K562 (cell line): ENCODE data around the gene RNF223. TPM values are rescaled to one million over a fixed set of nuclear protein-coding genes. Genes with fewer than 3 reads are reported as not detected.

Experiments
- ARID1B ChIP-seq: fragments of 450-650 bp; IDR thresholded peaks from 2 replicates; pipeline ENCODE4 v1.6.1; 2016; ENCODE audit warnings: antibody characterized with exemption, mild to moderate bottlenecking, inconsistent platforms
- CBFA2T2 ChIP-seq: fragments of 450-650 bp; conservative IDR thresholded peaks from 2 replicates; pipeline ENCODE4 v1.6.1; 2017; ENCODE audit warnings: mild to moderate bottlenecking
- CBFA2T3 ChIP-seq: fragments of 450-650 bp; IDR thresholded peaks from 2 replicates; pipeline ENCODE4 v1.6.1; 2017
- KLF6 ChIP-seq: fragments of 250-450 bp; sonication (Bioruptor Pico); IDR thresholded peaks from 2 replicates; pipeline ENCODE4 v1.4.0; 2020; ENCODE audit warnings: mild to moderate bottlenecking, moderate library complexity, borderline replicate concordance
- MCM2 ChIP-seq: fragments of 450-650 bp; IDR thresholded peaks from 2 replicates; pipeline ENCODE4 v1.6.1; 2017; ENCODE audit warnings: low read depth, mild to moderate bottlenecking
- NCOA6 ChIP-seq: fragments of 450-650 bp; IDR thresholded peaks from 2 replicates; pipeline ENCODE4 v1.6.1; 2017; ENCODE audit warnings: mild to moderate bottlenecking
- NFYB ChIP-seq: IDR thresholded peaks from 2 replicates; pipeline ENCODE4 v1.6.1; 2011; ENCODE audit warnings: mild to moderate bottlenecking, moderate library complexity; ENCODE audit not compliant: insufficient read length; ENCODE audit errors: extremely low read depth
- POLR2G ChIP-seq: fragments of 200-400 bp; formaldehyde crosslinking; IDR thresholded peaks from 2 replicates; pipeline ENCODE4 v1.6.1; 2017; ENCODE audit warnings: low read depth, mild to moderate bottlenecking, antibody characterized with exemption, low read length, moderate library complexity
- PRMT5 ChIP-seq: sonication (generic); formaldehyde crosslinking; IDR thresholded peaks from 2 replicates; pipeline ENCODE4 v1.5.0; 2020; ENCODE audit warnings: missing genetic modification reagents
- RAD51 ChIP-seq: fragments of 450-650 bp; IDR thresholded peaks from 2 replicates; pipeline ENCODE4 v1.7.1; 2016; ENCODE audit warnings: low read depth, mild to moderate bottlenecking, borderline replicate concordance
- TAL1 ChIP-seq: fragments of 450-650 bp; IDR thresholded peaks from 2 replicates; pipeline ENCODE4 v1.6.1; 2016; ENCODE audit warnings: mild to moderate bottlenecking
- ZBTB7A ChIP-seq: IDR thresholded peaks from 2 replicates; pipeline ENCODE4 v1.6.1; 2011; ENCODE audit warnings: low read depth, mild to moderate bottlenecking, low read length, moderate library complexity, borderline replicate concordance; ENCODE audit not compliant: control insufficient read depth
- ZFX ChIP-seq: sonication (generic); formaldehyde crosslinking; IDR thresholded peaks from 2 replicates; pipeline ENCODE4 v1.8.0; 2022; ENCODE audit warnings: mild to moderate bottlenecking, missing genetic modification reagents, moderate library complexity
- polyA plus RNA-seq, 8 experiments: library from polyadenylated mRNA; depleted of rRNA in 4 of 8; stranded (reverse) in 5 of 8; unstranded in 3 of 8; fragments of >200 nt; fragmentation: Nextera tagmentation in 2 of 8; fragmentation: Illumina TruSeq in 1 of 8; extraction: Ambion mirVana in 2 of 8; extraction: Trizol in 1 of 8; gene quantifications; 2 replicates each; pipeline versions ENCODE4 v1.2.1 to v1.2.3, GENCODE V29; 2011 to 2014; ENCODE audit warnings: inconsistent platforms in 1 of 8, missing spikeins in 1 of 8
- total RNA-seq, 7 experiments: library from RNA; depleted of rRNA in 6 of 7; stranded (reverse); fragments of >200 nt in 6 of 7; fragmentation: Illumina TruSeq in 2 of 7; extraction: Trizol in 2 of 7; gene quantifications; 2 replicates each; pipeline versions ENCODE4 v1.2.1 to v1.2.3, GENCODE V29; 2011 to 2021; ENCODE audit warnings: low replicate concordance in 1 of 7
- TF ChIP-seq, protein P1 (sequence below), 3 experiments: fragments of 200-800 bp in 1 of 3; sonication (Bioruptor generic) in 1 of 3; sonication (generic) in 1 of 3; formaldehyde crosslinking in 1 of 3; IDR thresholded peaks; 2 replicates each; pipeline versions ENCODE4 v1.6.1 to v1.8.0; 2016 to 2022; ENCODE audit warnings: mild to moderate bottlenecking in 2 of 3, missing compliant biosample characterization in 2 of 3, missing genetic modification characterization in 2 of 3, missing genetic modification reagents in 1 of 3
- TF ChIP-seq, protein P2 (sequence below): fragments of 450-650 bp; IDR thresholded peaks from 2 replicates; pipeline ENCODE4 v1.6.1; 2016
- TF ChIP-seq, protein P3 (sequence below), 2 experiments: IDR thresholded peaks in 1 of 2; conservative IDR thresholded peaks in 1 of 2; 2 replicates each; pipeline ENCODE4 v1.6.1; 2016; ENCODE audit warnings: low read depth in 2 of 2, mild to moderate bottlenecking in 1 of 2, missing compliant biosample characterization in 1 of 2, missing genetic modification characterization in 1 of 2, moderate library complexity in 1 of 2
- TF ChIP-seq, protein P4 (sequence below): sonication (generic); formaldehyde crosslinking; IDR thresholded peaks from 2 replicates; pipeline ENCODE4 v1.8.1; 2023; ENCODE audit warnings: mild to moderate bottlenecking, missing genetic modification reagents
- TF ChIP-seq, protein P5 (sequence below): fragments of 450-650 bp; formaldehyde crosslinking; IDR thresholded peaks from 2 replicates; pipeline ENCODE4 v1.4.0; 2020; ENCODE audit warnings: mild to moderate bottlenecking, moderate library complexity

RNF223 gene
- total and polyA plus RNA-seq, 9 of the 15 experiments (the other 6 are each of a cell fraction or from before 2014, with no cell fraction given), result 0.04 to 0.32 TPM; not detected in 7

DNA sequence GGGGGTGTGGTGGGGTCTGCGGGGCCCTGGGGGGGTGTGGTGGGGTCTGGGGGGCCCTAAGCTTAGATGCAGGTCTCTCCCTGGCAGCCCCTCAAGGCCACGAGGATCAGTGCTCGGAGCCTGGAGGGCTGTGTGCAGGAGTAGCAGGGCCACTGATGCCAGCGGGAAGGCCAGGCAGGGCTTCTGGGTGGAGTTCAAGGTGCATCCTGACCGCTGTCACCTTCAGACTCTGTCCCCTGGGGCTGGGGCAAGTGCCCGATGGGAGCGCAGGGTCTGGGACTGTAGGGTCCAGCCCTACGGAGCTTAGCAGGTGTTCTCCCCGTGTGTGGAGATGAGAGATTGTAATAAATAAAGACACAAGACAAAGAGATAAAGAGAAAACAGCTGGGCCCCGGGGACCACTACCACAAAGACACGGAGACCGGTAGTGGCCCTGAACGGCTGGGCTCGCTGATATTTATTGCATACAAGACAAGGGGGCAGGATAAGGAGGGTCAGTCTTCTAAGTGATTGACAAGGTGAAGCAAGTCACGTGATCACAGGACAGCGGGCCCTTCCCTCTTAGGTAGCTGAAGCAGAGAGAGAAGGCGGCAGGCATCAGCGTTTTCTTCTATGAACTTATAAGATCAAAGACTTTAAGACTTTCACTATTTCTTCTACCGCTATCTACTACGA is 8.7 kb downstream of the RNF223 start (continued):
- TF ChIP-seq RAD51 (peak; percentile 97), NCOA6 (no peak), NFYB (no peak), MCM2 (no peak), ZFX (CRISPR knock-in tag) (0 out of 2 replicates have a peak, but pooled peaks have one; percentile 34), CBFA2T2 (peak; percentile 87), CBFA2T3 (peak; percentile 58), POLR2G (0 out of 2 replicates have a peak, but pooled peaks have one; percentile 29), ZBTB7A (peak; percentile 61), TAL1 (peak; percentile 13; the same call in 1 of the 2 replicates), KLF6 (CRISPR knock-in tag) (no peak), PRMT5 (CRISPR knock-in tag) (no peak), ARID1B (0 out of 2 replicates have a peak, but pooled peaks have one; percentile 13)
- TF ChIP-seq, protein P1, sequence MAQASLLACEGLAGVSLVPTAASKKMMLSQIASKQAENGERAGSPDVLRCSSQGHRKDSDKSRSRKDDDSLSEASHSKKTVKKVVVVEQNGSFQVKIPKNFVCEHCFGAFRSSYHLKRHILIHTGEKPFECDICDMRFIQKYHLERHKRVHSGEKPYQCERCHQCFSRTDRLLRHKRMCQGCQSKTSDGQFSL (CRISPR knock-in tag; IDR thresholded peaks at IDR 0.05), result peak; percentile 59; the same call in 1 of the 2 replicates
- TF ChIP-seq, protein P1 (tag; IDR thresholded peaks at IDR 0.05), result no peak
- TF ChIP-seq, protein P2, sequence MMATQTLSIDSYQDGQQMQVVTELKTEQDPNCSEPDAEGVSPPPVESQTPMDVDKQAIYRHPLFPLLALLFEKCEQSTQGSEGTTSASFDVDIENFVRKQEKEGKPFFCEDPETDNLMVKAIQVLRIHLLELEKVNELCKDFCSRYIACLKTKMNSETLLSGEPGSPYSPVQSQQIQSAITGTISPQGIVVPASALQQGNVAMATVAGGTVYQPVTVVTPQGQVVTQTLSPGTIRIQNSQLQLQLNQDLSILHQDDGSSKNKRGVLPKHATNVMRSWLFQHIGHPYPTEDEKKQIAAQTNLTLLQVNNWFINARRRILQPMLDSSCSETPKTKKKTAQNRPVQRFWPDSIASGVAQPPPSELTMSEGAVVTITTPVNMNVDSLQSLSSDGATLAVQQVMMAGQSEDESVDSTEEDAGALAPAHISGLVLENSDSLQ, result peak; percentile 94
- TF ChIP-seq, protein P3, sequence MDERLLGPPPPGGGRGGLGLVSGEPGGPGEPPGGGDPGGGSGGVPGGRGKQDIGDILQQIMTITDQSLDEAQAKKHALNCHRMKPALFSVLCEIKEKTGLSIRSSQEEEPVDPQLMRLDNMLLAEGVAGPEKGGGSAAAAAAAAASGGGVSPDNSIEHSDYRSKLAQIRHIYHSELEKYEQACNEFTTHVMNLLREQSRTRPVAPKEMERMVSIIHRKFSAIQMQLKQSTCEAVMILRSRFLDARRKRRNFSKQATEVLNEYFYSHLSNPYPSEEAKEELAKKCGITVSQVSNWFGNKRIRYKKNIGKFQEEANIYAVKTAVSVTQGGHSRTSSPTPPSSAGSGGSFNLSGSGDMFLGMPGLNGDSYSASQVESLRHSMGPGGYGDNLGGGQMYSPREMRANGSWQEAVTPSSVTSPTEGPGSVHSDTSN (CRISPR knock-in tag; IDR thresholded peaks at IDR 0.05; ENCODE audit: low read depth), result no peak
- TF ChIP-seq, protein P3 (tag; conservative IDR thresholded peaks at IDR 0.05; ENCODE audit: low read depth), result peak; percentile 57
- TF ChIP-seq, protein P4, sequence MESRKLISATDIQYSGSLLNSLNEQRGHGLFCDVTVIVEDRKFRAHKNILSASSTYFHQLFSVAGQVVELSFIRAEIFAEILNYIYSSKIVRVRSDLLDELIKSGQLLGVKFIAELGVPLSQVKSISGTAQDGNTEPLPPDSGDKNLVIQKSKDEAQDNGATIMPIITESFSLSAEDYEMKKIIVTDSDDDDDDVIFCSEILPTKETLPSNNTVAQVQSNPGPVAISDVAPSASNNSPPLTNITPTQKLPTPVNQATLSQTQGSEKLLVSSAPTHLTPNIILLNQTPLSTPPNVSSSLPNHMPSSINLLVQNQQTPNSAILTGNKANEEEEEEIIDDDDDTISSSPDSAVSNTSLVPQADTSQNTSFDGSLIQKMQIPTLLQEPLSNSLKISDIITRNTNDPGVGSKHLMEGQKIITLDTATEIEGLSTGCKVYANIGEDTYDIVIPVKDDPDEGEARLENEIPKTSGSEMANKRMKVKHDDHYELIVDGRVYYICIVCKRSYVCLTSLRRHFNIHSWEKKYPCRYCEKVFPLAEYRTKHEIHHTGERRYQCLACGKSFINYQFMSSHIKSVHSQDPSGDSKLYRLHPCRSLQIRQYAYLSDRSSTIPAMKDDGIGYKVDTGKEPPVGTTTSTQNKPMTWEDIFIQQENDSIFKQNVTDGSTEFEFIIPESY, result peak; percentile 12; the same call in 1 of the 2 replicates
- TF ChIP-seq, protein P5, sequence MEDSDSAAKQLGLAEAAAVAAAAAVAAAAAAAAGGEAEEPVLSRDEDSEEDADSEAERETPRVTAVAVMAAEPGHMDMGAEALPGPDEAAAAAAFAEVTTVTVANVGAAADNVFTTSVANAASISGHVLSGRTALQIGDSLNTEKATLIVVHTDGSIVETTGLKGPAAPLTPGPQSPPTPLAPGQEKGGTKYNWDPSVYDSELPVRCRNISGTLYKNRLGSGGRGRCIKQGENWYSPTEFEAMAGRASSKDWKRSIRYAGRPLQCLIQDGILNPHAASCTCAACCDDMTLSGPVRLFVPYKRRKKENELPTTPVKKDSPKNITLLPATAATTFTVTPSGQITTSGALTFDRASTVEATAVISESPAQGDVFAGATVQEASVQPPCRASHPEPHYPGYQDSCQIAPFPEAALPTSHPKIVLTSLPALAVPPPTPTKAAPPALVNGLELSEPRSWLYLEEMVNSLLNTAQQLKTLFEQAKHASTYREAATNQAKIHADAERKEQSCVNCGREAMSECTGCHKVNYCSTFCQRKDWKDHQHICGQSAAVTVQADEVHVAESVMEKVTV (CRISPR knock-in tag), result no peak
